Fibroblast of upper back skin (primary cell): Measurements from ENCODE around the gene PDXK.

Experiments
- DNase-seq: peaks from one replicate; pipeline ENCODE4 v3.0.0-alpha.2; 2013

Gene PDXK

DNA sequence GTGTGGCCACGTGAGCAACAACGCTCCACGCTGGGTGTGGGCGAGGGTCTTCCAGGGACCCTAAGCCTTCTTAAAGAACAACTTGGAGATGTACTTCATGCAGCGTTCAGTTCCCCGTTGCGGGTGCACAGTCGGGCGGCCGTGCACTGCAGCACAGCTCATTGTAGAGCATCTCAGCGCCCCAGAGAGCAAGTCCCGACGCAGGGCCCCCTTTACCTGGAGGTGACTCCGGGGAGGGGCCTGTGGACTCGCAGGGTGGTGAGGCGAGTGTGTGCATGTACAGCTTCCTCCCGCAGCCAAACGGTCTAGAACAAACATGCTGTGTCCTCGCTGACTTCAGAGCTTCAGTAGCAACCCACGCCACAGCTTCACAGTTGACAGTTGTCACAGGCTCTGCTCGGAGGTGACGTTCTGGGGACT, 89.9 kb downstream of the PDXK start:
- DNase-seq, result no peak

DNA sequence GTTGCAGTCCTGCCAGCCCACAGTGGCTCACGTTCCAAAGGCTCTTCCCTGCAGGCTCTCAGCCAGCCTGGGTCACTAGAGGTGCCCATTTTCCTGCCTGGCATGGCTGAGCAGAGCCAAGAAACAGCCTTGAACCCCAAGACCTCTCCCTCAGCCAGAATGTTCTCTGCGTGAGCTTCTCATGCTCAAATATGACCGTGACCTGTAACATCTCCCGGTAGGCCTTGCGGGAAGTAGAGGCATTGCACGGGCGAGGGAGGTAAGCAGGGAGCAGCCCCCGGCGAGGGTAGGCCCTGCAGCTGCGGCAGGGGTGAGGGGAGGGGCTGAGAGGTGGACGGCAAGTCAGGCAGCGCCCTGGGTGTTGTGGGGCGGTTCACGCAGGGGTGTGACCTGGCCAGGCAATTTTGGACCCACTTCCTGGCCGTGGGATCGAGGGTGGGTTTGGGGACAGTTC, 90.4 kb downstream of the PDXK start:
- DNase-seq, result no peak

DNA sequence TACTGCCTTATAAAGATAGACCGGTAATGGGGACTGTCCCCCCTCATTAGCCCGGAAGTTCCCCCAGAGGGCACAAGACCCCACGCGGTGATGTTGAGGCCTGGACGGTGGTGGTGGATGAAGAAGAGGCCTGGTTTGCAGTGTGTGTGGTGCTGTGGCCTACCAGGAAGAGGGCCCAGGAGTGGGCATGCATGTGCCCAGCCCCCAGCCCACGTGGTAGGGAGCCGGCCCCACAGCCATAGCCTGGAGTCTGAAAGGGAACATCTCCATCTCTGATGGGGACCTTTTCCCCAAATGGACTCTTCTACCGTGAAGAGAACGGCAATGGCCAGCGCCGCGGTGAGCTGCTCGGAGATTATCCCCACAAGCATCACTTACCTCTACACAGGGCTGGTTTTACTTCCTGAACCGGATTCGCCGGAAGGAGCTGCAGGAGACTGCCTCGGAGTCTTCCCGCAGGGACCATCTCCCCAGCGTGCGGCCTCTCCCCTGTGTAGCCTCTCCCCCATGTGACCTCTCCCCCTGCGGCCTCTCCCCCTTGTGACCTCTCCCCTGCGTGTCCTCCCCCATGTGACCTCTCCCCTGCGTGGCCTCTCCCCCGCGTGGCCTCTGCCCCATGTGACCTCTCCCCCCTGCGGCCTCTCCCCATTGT, 91.0 kb downstream of the PDXK start:
- DNase-seq, result no peak

DNA sequence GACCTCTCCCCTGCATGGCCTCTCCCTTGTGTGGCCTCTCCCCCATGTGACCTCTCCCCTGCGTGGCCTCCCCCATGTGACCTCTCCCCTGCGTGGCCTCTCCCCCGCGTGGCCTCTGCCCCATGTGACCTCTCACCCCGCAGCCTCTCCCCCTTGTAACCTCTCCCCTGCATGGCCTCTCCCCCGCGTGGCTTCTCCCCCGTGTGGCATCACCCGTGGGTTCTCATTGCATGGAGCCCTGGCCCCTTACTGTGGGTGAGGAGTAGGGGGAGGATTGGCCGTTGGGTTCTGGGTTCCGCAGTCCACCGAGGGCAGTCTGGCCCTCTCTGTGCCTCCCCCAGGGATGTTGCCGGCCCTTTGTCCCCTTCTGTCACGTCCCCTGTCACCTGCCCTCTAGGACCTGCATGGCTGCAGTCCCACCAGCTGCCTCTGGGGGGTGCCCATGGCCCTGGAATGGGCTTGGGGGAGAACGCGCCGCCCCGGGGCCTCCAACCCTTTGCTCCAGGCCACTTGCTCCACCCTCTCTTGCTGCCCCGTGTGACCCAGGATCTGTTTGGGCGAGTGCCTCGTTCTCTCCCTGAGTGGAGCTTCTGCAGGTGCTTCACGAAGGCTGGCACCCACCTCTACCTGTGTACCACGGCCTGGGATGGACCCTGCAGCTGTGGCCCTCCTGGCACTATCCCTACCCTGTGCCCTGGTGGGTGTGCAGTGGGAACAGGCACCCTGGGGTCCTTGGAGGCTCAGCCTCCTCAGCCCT, 91.8 kb downstream of the PDXK start:
- peak; percentile 52 for DNase-seq

DNA sequence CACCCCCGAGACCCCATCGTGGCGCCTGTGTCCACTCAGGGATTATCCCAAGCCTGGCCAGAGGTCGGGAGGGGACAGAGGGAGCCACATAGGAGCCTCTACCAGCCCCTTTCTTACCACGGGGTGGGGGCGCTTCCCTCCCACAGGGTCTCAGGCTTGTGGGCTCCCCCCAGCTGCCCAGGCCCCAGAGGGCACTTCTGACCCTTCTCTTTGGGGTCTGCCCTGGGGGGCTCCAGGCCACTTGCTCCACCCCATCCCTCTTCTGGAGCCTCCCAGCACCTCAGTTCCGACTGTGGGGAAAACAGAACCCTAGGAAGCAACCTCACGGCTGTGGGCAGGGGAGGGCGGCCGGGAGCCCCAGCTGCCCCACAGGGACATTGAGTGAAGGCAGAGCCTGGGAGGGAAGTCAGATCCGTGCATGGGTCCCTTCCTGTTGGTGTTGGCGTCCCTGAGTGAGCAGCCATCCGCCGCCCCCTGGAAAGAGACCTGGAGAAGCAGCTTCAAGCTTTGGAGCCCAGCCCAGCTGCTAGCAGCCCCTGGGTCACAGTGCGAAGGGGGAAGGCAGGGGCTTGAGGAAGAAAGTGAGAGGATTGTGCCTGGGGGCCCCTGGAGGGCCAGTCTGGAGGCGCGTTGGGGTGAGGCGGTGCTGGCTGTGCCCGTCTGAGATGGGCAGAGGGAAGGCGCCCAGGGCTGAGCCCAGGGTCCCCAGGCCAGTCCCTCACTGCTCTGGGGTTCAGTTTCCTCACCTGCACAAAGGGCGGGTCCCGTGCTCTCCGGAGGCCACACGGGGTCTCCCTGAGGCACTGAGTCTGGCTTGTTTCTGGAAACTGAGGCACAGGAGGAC, 92.6 kb downstream of the PDXK start:
- DNase-seq, result no peak
